ENCODE measurements around the gene SLC12A7.
"Not testable (repeated sequence)": the region's sequence is repeated elsewhere in the genome, so short reads cannot be mapped to it uniquely, and the experiment has no call there.

SLC12A7 gene

DNA sequence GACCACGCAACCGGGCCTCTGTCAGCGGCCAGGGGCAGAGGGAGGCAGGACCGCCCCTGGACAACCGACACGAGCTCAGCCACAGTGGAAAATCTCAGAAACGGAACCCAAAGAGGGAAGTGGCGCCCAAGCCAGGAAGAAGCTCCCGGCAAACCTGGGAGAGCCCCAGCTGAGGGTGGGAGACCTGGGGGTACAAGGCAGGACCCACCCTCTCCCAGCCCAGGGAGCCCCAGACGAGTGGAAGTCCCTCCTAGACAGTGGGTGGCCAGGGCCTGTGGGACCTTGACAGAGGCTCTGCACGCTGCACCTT lies 3.0 kb downstream of the SLC12A7 start:
- DNase-seq: no peak

GRCh38 chr5:1108023-1108864 lies 3.6 kb downstream of the SLC12A7 start:
- no peak for DNase-seq

GRCh38 chr5:1107167-1108022 lies 4.5 kb downstream of the SLC12A7 start:
- DNase-seq: no peak

- DNase-seq: no peak
These were observed 5.3 kb downstream of the SLC12A7 start for GRCh38 chr5:1106385-1107166.

DNA sequence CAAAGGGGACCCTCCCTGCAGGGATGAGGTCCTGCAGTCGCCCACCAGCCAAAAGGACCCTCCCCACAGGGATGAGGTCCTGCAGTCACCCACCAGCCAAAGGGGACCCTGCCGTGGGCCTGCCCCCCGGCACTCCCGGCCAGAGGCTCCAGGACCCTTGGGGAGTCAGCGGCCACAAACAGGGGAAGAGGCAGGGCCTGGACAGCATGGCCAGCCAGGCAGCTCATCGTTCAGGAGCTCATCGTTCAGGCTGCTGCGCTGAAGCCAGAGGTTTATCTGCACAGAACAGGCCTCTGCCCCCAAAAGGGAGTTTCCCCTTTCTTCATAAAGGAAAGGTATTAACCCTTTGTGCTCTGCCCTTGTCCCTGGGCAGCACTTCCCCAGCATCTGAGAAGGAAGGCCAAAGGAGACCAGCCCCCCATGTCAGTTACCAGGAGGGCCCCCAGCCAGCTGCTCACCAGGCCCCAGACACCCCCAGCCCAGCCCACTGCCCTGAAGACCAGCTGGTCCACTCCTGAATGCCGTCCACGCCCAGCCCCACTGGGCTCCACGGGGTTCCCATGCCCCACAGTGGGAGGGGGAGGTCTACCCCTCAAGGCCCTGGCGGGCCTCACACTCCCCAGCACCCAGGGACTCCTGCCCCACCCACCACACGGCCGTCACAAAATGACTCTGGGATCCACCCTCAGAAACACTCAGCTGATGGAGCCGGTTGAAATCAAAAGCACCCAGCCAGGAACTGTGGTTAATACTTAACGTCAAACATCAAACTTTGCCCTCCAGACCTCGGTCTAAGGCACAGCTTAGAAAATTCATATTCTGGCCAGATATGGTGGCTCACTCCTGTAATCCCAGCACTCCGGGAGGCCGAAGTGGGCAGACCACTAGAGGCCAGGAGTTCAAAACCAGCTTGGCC lies 6.3 kb downstream of the SLC12A7 start:
- peak; percentile 30 for DNase-seq

DNA sequence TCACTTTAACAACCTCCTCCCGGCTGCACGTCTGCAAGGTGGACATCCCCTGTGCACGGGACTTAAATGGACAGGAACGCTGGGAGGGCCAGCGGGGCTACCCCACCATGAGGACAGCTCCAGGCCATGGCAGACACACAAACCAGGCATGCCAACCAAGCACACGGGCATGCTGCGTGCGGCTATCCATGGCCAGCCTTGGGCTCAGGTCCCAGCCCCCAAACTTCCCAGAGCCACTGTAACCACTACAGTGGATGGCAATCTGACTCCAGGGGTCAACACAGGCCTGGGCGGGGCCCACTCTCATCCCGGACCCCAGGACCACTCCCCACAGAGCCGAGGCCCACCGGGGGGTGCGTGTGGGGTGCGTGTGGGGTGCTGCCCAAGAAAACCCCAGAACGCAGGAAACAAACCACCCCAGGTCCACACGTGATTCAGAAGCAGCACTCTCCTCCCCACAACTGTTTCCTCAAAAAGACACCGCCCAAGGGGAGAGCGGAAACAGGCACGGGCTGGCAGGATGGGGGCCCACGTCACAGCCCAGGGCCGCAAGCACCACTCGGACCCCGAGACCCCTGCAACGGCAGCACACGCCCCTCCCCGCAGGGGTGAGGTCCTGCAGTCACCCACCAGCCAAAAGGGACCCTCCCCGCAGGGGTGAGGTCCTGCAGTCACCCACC lies 7.4 kb downstream of the SLC12A7 start:
- DNase-seq: no peak

GRCh38 chr5:1103505-1104326 lies 8.1 kb downstream of the SLC12A7 start:
- DNase-seq: no peak

DNA sequence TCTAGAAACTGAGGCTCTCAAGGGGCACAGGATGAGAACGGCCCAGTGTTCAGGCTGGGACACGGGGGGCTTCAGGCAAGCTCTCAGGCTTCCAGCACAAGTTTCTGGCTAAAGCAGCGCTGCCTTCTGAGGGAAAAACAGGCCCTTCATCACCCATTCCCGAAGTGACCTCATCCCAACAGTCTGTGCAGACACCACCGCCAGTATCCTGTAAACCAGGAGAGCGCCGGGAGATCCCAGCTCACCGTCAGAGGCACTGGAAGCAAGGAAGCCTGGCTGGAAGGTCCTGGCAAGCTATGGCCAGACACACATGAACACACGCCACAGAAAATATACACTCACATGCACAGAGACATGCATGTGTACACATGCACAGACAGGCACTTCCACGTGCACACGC lies 8.8 kb downstream of the SLC12A7 start:
- DNase-seq: no peak

GRCh38 chr5:1101961-1102713 lies 9.7 kb downstream of the SLC12A7 start:
- no peak for DNase-seq

DNA sequence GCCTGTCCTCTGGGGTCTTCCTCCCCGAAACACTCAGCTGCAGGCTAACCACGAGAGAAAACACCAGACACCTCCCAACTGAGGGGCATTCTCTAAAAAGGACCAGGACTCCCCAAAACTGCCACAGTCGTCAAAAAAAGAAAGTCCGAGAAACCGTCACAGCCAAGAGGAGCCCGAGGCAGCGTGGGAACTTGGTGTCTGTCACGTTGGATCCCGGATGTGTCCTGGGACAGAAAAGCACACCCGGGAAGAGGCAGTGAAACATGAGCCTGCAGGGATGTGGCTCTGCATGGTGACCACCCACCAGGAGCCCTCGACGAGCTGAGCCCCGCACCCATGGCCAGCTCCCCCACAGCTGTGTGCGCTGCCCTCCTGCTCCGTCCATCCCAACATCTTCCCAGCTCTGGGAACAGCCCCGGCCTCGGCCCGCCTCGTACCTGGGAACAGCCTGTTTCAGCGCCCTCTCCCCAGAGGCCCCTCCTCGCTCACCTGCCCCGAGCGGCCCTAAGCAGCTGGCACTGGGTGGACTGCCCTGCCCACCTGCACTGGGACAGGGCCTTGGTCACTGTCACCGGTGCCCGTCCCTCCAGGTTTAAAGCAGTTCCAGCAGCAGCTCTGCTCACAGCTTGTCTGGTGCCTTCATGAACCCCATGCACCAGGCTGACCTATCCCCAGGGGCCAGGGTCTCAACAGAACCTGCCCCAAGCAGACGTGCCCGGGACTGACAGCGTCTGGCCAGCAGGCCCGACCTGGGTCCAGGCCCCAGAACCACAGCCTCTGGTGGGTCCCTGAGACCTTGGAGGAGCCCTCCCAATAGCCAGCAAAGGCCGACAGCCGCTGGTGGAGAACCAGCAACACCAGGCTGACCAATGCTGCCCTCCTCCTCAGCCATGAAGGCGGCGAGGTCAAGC lies 10.9 kb downstream of the SLC12A7 start:
- no peak for DNase-seq

- DNase-seq: no peak
These were observed 11.8 kb downstream of the SLC12A7 start for GRCh38 chr5:1099926-1100663.

DNA sequence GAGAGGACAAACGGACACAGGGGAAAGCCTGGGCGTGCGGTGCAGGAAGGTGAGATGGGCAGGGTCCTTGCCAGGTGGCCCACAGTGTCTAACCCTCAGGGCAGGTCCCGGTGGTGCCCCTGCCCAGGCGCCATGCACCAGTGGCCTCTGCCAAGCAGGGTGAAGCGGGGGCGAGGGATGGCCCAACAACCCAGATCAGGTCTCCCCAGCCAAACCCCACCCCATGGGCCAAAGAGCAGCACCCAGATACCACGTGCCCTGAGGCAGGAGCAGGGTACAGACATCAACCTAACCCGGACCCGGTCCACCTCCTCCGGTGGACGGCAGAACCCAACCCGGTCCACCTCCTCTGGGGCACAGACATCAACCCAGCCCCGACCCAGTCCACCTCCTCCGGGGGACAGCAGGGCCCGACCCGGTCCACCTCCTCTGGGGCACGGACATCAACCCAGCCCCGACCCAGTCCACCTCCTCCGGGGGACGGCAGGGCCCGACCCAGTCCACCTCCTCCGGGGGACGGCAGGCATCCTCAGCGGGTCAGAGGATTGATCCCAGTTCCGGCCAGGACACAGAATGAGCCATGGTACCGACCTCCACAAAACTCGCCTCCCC lies 12.8 kb downstream of the SLC12A7 start:
- DNase-seq: no peak

DNA sequence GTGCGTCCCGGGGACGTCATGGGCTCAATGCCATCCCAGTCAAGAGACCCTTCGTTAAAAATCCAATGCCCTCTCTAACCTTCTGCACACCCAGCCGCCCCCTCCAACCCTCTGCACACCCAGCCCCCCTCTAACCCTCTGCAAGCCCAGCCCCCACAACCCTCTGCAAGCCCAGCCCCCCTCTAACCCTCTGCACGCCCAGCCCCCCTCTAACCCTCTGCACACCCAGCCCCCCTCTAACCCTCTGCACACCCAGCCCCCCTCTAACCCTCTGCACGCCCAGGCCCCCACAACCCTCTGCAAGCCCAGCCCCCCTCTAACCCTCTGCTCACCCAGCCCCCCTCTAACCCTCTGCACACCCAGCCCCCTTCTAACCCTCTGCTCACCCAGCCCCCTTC lies 13.9 kb downstream of the SLC12A7 start:
- not testable (repeated sequence) for DNase-seq

DNA sequence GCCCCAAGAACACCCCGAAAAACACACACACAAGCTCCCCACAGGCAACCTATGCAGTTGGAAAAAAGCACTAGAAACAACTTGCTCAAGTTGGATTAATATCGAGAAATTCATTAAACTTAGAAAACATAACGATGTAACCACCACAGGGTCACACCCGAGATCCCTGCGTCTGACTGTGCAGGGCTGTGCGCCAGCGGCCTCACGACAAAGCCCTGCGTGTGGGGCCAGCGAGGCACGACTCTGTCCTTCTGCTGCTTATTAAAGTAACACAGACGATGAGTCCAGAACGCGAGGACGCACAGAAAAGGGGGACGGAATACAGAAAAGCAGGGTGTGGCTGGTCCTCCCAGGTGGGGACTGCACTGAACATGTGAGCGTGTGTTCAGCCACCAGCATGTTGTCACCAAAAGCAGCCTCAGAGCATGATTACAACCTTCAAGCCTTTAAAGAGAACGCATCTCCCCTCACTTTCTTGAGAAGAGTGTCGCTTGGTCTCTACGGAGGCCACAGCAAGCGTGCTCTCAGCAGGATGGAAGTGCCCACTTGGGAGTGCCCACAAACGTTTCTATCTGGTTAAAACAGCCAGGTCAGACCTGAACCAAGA lies 14.4 kb downstream of the SLC12A7 start:
- DNase-seq: no peak

- DNase-seq: no peak
These were observed 15.0 kb downstream of the SLC12A7 start for GRCh38 chr5:1096838-1097237.

GRCh38 chr5:1095990-1096363 lies 15.9 kb downstream of the SLC12A7 start:
- DNase-seq: no peak

DNA sequence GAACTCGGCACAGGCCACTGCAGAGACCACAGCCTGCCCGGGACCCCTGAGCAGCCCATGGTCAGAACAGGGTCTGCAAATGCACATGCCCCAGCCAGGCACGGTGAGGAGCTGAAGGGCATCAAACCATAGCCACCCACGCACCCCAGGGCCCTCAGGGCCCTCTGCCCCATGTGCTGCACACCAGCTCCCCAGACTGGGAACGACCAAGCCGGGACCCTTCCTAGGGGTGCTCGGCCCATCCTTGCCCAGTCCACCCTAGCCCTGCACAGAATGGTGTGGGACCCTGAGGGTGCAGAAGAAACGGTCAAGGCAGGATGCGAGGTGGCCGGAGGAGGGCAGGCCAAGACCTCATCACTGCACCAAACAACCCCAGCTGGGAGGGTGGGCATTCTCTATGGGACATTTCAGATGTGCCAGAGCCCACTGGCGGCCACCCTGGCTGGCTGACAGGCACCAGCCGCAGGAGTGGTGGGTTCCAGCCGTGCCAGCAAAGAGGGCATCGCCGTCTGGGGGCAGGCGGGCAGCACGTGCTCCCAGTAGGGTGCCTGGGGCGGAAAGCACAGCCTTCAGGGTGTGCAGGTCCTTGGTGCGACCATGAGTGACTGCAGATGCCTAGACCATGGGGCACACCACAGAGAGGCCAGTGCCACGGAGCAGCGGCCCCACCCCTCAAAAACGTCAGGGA lies 16.4 kb downstream of the SLC12A7 start:
- DNase-seq: no peak
